HEK293 (cell line): ENCODE results near the gene SIPA1.

Experiments
- AEBP2 ChIP-seq: fragments of 450-650 bp; formaldehyde crosslinking; IDR thresholded peaks from 2 replicates; pipeline ENCODE4 v1.5.1; 2016; ENCODE audit warnings: missing biosample characterization, missing genetic modification characterization, borderline replicate concordance
- ELK4 ChIP-seq: IDR thresholded peaks from 2 replicates; pipeline ENCODE4 v1.6.1; 2011; ENCODE audit warnings: mild to moderate bottlenecking, low read depth, low read length, borderline replicate concordance
- REPIN1 ChIP-seq: fragments of 450-650 bp; formaldehyde crosslinking; IDR thresholded peaks from 2 replicates; pipeline ENCODE4 v1.5.1; 2017; ENCODE audit warnings: missing biosample characterization, missing genetic modification characterization, low read depth
- SETDB1 ChIP-seq: IDR thresholded peaks from one replicate; pipeline ENCODE4 v1.6.1; 2017; ENCODE audit warnings: mild to moderate bottlenecking, low read length, moderate library complexity, mixed read lengths; ENCODE audit not compliant: insufficient read length
- SP2 ChIP-seq: fragments of 450-650 bp; formaldehyde crosslinking; IDR thresholded peaks from 2 replicates; pipeline ENCODE4 v1.5.1; 2016; ENCODE audit warnings: missing biosample characterization, missing genetic modification characterization
- ZBTB1 ChIP-seq: fragments of 450-650 bp; formaldehyde crosslinking; IDR thresholded peaks from 2 replicates; pipeline ENCODE4 v1.5.1; 2016; ENCODE audit warnings: missing biosample characterization, missing genetic modification characterization
- ZBTB26 ChIP-seq: fragments of 450-650 bp; formaldehyde crosslinking; optimal IDR thresholded peaks from 2 replicates; pipeline ENCODE3; 2016; ENCODE audit warnings: missing biosample characterization, mild to moderate bottlenecking, missing genetic modification characterization
- ZFHX2 ChIP-seq: fragments of 450-650 bp; formaldehyde crosslinking; conservative IDR thresholded peaks from 2 replicates; pipeline ENCODE4 v1.5.1; 2016; ENCODE audit warnings: missing biosample characterization, missing genetic modification characterization
- ZIC2 ChIP-seq: fragments of 450-650 bp; formaldehyde crosslinking; IDR thresholded peaks from 2 replicates; pipeline ENCODE4 v1.5.1; 2016; ENCODE audit warnings: missing biosample characterization, missing genetic modification characterization
- ZNF121 ChIP-seq: fragments of 450-650 bp; formaldehyde crosslinking; IDR thresholded peaks from 2 replicates; pipeline ENCODE4 v1.5.1; 2016; ENCODE audit warnings: missing biosample characterization, missing genetic modification characterization
- ZNF16 ChIP-seq: fragments of 450-650 bp; formaldehyde crosslinking; IDR thresholded peaks from 2 replicates; pipeline ENCODE4 v1.5.1; 2016; ENCODE audit warnings: low read depth, missing biosample characterization, missing genetic modification characterization
- ZNF600 ChIP-seq: fragments of 450-650 bp; formaldehyde crosslinking; IDR thresholded peaks from 2 replicates; pipeline ENCODE4 v1.5.1; 2016; ENCODE audit warnings: missing biosample characterization, missing genetic modification characterization
- ZNF610 ChIP-seq: fragments of 450-650 bp; formaldehyde crosslinking; IDR thresholded peaks from 2 replicates; pipeline ENCODE4 v1.5.1; 2016; ENCODE audit warnings: missing biosample characterization, missing genetic modification characterization, borderline replicate concordance
- ZNF654 ChIP-seq: fragments of 450-650 bp; formaldehyde crosslinking; IDR thresholded peaks from 2 replicates; pipeline ENCODE4 v1.5.1; 2016; ENCODE audit warnings: low read depth, missing biosample characterization, missing genetic modification characterization
- ZNF660 ChIP-seq: fragments of 450-650 bp; IDR thresholded peaks from 2 replicates; pipeline ENCODE4 v1.5.1; 2018; ENCODE audit warnings: missing biosample characterization, mild to moderate bottlenecking, missing genetic modification characterization
- ZNF664 ChIP-seq: fragments of 450-650 bp; formaldehyde crosslinking; IDR thresholded peaks from 2 replicates; pipeline ENCODE4 v1.5.1; 2016; ENCODE audit warnings: missing biosample characterization, missing genetic modification characterization
- ZNF791 ChIP-seq: fragments of 450-650 bp; formaldehyde crosslinking; IDR thresholded peaks from 2 replicates; pipeline ENCODE4 v1.5.1; 2016; ENCODE audit warnings: missing biosample characterization, missing genetic modification characterization
- ZNF837 ChIP-seq: fragments of 450-650 bp; formaldehyde crosslinking; IDR thresholded peaks from 2 replicates; pipeline ENCODE4 v1.5.1; 2016; ENCODE audit warnings: missing biosample characterization, missing genetic modification characterization
- TF ChIP-seq, protein P1 (sequence below): fragments of 450-650 bp; formaldehyde crosslinking; conservative IDR thresholded peaks from 2 replicates; pipeline ENCODE4 v1.5.1; 2016; ENCODE audit warnings: low read depth, missing biosample characterization, missing genetic modification characterization
- TF ChIP-seq, protein P2 (sequence below): fragments of 450-650 bp; formaldehyde crosslinking; IDR thresholded peaks from 2 replicates; pipeline ENCODE4 v1.5.1; 2016; ENCODE audit warnings: missing biosample characterization, missing genetic modification characterization
- TF ChIP-seq, protein P3 (sequence below): fragments of 450-650 bp; formaldehyde crosslinking; IDR thresholded peaks from 2 replicates; pipeline ENCODE4 v1.5.1; 2016; ENCODE audit warnings: missing biosample characterization, missing genetic modification characterization
- TF ChIP-seq, protein P4 (sequence below): fragments of 450-650 bp; formaldehyde crosslinking; IDR thresholded peaks from 2 replicates; pipeline ENCODE4 v1.5.1; 2016; ENCODE audit warnings: missing biosample characterization, missing genetic modification characterization
- TF ChIP-seq, protein P5 (sequence below): fragments of 450-650 bp; formaldehyde crosslinking; IDR thresholded peaks from 2 replicates; pipeline ENCODE4 v1.5.1; 2016; ENCODE audit warnings: missing biosample characterization, missing genetic modification characterization

Gene SIPA1

GRCh38 chr11:65637794-65638419 lies at the start of gene SIPA1 (continued):
- TF ChIP-seq, protein P1, sequence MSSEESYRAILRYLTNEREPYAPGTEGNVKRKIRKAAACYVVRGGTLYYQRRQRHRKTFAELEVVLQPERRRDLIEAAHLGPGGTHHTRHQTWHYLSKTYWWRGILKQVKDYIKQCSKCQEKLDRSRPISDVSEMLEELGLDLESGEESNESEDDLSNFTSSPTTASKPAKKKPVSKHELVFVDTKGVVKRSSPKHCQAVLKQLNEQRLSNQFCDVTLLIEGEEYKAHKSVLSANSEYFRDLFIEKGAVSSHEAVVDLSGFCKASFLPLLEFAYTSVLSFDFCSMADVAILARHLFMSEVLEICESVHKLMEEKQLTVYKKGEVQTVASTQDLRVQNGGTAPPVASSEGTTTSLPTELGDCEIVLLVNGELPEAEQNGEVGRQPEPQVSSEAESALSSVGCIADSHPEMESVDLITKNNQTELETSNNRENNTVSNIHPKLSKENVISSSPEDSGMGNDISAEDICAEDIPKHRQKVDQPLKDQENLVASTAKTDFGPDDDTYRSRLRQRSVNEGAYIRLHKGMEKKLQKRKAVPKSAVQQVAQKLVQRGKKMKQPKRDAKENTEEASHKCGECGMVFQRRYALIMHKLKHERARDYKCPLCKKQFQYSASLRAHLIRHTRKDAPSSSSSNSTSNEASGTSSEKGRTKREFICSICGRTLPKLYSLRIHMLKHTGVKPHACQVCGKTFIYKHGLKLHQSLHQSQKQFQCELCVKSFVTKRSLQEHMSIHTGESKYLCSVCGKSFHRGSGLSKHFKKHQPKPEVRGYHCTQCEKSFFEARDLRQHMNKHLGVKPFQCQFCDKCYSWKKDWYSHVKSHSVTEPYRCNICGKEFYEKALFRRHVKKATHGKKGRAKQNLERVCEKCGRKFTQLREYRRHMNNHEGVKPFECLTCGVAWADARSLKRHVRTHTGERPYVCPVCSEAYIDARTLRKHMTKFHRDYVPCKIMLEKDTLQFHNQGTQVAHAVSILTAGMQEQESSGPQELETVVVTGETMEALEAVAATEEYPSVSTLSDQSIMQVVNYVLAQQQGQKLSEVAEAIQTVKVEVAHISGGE: no peak
- TF ChIP-seq ZBTB1 (tag by site-specific recombination) (no peak), SETDB1 (no peak), ZNF610 (tag by site-specific recombination) (no peak; the same call in 1 of the 2 replicates), ZFHX2 (tag by site-specific recombination) (0 out of 2 replicates have a peak, but pooled peaks have one; percentile 3), ZNF600 (tag by site-specific recombination) (0 out of 2 replicates have a peak, but pooled peaks have one; percentile 11), SP2 (peak; percentile 17; the same call in 1 of the 2 replicates), ZIC2 (no peak), REPIN1 (tag by site-specific recombination) (0 out of 2 replicates have a peak, but pooled peaks have one; percentile 29), ZNF16 (tag by site-specific recombination) (no peak), ZBTB26 (peak; percentile 49), ZNF121 (tag by site-specific recombination) (no peak), ZNF664 (tag by site-specific recombination) (no peak), ELK4 (no peak), ZNF791 (tag by site-specific recombination) (no peak), ZNF837 (tag by site-specific recombination) (no peak), AEBP2 (tag by site-specific recombination) (no peak), ZNF654 (no peak), ZNF660 (0 out of 2 replicates have a peak, but pooled peaks have one; percentile 41)
- TF ChIP-seq, protein P2, sequence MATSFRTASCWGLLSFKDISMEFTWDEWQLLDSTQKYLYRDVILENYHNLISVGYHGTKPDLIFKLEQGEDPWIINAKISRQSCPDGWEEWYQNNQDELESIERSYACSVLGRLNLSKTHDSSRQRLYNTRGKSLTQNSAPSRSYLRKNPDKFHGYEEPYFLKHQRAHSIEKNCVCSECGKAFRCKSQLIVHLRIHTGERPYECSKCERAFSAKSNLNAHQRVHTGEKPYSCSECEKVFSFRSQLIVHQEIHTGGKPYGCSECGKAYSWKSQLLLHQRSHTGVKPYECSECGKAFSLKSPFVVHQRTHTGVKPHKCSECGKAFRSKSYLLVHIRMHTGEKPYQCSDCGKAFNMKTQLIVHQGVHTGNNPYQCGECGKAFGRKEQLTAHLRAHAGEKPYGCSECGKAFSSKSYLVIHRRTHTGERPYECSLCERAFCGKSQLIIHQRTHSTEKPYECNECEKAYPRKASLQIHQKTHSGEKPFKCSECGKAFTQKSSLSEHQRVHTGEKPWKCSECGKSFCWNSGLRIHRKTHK (tag by site-specific recombination): no peak
- TF ChIP-seq, protein P3, sequence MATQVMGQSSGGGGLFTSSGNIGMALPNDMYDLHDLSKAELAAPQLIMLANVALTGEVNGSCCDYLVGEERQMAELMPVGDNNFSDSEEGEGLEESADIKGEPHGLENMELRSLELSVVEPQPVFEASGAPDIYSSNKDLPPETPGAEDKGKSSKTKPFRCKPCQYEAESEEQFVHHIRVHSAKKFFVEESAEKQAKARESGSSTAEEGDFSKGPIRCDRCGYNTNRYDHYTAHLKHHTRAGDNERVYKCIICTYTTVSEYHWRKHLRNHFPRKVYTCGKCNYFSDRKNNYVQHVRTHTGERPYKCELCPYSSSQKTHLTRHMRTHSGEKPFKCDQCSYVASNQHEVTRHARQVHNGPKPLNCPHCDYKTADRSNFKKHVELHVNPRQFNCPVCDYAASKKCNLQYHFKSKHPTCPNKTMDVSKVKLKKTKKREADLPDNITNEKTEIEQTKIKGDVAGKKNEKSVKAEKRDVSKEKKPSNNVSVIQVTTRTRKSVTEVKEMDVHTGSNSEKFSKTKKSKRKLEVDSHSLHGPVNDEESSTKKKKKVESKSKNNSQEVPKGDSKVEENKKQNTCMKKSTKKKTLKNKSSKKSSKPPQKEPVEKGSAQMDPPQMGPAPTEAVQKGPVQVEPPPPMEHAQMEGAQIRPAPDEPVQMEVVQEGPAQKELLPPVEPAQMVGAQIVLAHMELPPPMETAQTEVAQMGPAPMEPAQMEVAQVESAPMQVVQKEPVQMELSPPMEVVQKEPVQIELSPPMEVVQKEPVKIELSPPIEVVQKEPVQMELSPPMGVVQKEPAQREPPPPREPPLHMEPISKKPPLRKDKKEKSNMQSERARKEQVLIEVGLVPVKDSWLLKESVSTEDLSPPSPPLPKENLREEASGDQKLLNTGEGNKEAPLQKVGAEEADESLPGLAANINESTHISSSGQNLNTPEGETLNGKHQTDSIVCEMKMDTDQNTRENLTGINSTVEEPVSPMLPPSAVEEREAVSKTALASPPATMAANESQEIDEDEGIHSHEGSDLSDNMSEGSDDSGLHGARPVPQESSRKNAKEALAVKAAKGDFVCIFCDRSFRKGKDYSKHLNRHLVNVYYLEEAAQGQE: no peak
- TF ChIP-seq, protein P4, sequence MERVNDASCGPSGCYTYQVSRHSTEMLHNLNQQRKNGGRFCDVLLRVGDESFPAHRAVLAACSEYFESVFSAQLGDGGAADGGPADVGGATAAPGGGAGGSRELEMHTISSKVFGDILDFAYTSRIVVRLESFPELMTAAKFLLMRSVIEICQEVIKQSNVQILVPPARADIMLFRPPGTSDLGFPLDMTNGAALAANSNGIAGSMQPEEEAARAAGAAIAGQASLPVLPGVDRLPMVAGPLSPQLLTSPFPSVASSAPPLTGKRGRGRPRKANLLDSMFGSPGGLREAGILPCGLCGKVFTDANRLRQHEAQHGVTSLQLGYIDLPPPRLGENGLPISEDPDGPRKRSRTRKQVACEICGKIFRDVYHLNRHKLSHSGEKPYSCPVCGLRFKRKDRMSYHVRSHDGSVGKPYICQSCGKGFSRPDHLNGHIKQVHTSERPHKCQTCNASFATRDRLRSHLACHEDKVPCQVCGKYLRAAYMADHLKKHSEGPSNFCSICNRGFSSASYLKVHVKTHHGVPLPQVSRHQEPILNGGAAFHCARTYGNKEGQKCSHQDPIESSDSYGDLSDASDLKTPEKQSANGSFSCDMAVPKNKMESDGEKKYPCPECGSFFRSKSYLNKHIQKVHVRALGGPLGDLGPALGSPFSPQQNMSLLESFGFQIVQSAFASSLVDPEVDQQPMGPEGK (tag by site-specific recombination): no peak
- TF ChIP-seq, protein P5, sequence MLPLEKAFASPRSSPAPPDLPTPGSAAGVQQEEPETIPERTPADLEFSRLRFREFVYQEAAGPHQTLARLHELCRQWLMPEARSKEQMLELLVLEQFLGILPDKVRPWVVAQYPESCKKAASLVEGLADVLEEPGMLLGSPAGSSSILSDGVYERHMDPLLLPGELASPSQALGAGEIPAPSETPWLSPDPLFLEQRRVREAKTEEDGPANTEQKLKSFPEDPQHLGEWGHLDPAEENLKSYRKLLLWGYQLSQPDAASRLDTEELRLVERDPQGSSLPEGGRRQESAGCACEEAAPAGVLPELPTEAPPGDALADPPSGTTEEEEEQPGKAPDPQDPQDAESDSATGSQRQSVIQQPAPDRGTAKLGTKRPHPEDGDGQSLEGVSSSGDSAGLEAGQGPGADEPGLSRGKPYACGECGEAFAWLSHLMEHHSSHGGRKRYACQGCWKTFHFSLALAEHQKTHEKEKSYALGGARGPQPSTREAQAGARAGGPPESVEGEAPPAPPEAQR: no peak
